Coronary artery (tissue), 2 donors: Measurements from ENCODE around the gene ARFIP1.
A peak's percentile ranks its signal among the peaks of the same experiment; 100 is the strongest.

Source experiments
- DNase-seq: peaks from one replicate; pipeline ENCODE4 v3.0.0-alpha.2; 2017; ENCODE audit warnings: low spot score
- H3K27ac ChIP-seq, 2 donors: fragments of 200-600 bp; sonication (generic); one replicate each; pipeline ENCODE4 v1.5.1; 2016 to 2019
- H3K4me3 ChIP-seq: fragments of 200-600 bp; sonication (generic); 2 replicates; pipeline ENCODE4 v1.5.1; 2016; ENCODE audit warnings: mild to moderate bottlenecking, moderate library complexity
- TF ChIP-seq, protein P1 (sequence below): fragments of 200-600 bp; sonication (generic); IDR thresholded peaks from one replicate; pipeline ENCODE4 v1.5.1; 2019; ENCODE audit warnings: antibody characterized with exemption

The ARFIP1 gene

DNA sequence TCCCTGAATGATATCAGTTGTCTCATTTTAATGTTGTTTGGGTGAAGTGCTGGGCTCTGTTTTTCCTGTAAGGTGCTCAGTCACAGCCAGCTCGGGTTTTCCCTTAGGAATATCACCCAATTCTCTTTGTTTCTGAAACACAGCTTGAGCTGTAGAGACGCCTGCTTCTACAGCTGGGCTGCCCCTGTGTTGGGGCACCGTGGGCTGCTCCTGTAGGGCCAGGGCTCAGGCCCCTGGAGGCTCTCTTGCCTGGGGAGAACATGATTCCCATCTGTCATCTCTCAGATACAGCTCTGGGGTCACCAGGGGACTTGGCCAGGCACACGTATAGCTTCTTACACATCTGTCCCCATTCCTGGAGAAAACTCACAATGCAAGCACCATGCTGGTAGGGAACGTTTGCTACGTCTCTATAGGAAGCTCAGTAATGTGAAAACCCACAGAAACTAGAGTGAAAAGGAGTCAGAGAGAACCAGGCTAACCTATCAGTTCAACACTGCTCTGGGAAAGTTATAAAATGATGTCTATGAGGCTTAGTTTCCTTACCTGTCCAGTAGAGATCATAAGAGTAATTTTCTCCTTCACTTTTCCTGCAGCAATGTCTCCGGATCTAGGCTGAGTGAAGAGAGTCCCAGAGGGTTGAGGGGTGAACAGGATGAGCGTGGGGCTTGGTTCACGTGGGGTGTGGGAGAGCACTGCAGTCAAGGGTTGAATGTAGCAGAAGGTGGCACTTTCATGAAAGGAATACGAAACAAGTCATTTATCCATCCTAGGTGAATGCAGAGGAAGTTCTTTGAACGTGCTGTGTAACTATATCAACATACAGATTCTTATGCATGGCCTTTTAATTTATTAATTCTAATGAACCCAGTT lies 170.9 kb downstream of the ARFIP1 start:
- no peak overlapping the region for H3K4me3 ChIP-seq
- H3K27ac ChIP-seq, result no peak overlapping the region
- TF ChIP-seq, protein P1, sequence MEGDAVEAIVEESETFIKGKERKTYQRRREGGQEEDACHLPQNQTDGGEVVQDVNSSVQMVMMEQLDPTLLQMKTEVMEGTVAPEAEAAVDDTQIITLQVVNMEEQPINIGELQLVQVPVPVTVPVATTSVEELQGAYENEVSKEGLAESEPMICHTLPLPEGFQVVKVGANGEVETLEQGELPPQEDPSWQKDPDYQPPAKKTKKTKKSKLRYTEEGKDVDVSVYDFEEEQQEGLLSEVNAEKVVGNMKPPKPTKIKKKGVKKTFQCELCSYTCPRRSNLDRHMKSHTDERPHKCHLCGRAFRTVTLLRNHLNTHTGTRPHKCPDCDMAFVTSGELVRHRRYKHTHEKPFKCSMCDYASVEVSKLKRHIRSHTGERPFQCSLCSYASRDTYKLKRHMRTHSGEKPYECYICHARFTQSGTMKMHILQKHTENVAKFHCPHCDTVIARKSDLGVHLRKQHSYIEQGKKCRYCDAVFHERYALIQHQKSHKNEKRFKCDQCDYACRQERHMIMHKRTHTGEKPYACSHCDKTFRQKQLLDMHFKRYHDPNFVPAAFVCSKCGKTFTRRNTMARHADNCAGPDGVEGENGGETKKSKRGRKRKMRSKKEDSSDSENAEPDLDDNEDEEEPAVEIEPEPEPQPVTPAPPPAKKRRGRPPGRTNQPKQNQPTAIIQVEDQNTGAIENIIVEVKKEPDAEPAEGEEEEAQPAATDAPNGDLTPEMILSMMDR, result no peak
- DNase-seq, result no peak

DNA sequence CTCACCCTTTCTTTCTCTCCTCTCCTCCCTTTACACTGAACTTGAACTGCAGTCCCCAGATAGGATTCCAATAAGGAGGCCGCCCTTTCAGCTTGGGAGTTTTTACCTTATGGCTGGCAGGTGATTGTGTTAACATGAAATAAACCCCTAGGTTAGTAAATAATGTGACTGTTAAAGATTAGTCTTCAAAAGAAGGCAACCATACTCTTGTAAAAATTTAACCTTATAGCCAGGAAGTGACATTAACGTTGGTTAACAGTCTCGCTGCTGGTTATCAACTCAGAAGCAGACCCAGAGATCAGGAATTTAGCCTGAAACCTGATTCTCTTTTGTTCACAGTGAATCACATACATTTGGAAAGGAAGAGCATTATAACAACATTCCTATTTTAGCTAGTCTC lies 171.6 kb downstream of the ARFIP1 start:
- TF ChIP-seq, protein P1, result no peak
- H3K27ac ChIP-seq, result no peak overlapping the region
- H3K4me3 ChIP-seq, result no peak overlapping the region
- DNase-seq, result no peak

DNA sequence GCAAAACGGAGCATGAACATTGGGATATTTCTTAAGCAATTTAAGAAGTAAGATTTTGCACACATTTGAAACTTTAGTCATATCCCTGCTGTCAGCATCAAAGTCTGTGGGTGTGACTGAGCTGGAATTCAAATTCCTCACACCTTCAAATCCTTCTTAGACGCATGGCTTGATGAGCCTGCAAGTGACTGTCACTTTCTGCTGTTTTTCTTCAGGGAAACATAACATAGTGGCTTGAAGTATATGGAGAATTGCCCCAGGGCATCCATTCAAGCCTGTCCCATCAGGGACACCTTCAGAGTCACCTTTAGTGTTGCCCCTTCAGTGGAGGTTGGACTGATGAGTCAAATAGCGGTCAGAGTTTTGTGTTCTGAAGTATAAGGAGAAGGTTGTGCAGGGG lies 173.8 kb downstream of the ARFIP1 start:
- H3K4me3 ChIP-seq, result no peak overlapping the region
- TF ChIP-seq, protein P1, result no peak
- no peak overlapping the region for H3K27ac ChIP-seq
- DNase-seq, result no peak

DNA sequence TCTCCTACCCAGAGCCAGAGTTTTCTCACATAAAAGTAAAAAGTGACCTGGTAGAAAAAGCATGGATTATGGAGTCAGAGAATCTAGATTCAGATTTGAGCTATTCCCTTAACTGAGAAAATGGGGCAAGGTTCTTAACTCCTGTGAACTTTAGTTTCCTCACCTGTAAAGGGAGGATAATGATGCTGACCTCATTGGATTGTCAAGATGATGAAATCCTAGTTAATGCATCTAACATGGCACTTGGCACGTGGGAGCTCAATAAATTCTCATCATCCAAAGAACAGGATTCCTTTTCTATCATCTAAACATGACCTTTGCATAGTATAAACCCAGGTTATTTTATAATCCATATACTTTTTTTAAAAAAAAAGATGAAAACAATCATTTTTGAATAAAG lies 175.0 kb downstream of the ARFIP1 start:
- TF ChIP-seq, protein P1, result no peak
- Histone ChIP-seq H3K4me3 (no peak overlapping the region), H3K27ac (no peak overlapping the region)
- no peak for DNase-seq

DNA sequence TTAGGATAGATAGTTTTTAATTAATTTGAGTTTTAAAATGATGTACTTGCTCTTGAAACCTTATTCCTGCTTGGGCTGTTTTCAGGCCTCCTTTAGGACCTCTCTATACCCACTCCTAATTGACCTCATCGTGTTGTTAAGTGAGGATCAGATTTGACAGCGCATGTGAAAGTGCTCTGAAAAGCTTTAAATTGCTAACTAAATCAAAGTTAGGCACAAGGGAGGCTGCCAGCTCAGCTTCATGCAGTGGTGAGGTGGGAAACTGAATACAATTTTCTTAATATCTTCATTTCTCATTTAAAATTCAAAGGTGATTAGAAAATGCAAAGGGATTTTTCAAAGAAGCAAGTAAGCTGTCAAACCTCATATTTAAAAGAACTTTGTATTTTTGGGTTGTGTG lies 176.4 kb downstream of the ARFIP1 start:
- TF ChIP-seq, protein P1, result no peak
- no peak overlapping the region for H3K4me3 ChIP-seq
- H3K27ac ChIP-seq, result no peak overlapping the region
- DNase-seq, result no peak

DNA sequence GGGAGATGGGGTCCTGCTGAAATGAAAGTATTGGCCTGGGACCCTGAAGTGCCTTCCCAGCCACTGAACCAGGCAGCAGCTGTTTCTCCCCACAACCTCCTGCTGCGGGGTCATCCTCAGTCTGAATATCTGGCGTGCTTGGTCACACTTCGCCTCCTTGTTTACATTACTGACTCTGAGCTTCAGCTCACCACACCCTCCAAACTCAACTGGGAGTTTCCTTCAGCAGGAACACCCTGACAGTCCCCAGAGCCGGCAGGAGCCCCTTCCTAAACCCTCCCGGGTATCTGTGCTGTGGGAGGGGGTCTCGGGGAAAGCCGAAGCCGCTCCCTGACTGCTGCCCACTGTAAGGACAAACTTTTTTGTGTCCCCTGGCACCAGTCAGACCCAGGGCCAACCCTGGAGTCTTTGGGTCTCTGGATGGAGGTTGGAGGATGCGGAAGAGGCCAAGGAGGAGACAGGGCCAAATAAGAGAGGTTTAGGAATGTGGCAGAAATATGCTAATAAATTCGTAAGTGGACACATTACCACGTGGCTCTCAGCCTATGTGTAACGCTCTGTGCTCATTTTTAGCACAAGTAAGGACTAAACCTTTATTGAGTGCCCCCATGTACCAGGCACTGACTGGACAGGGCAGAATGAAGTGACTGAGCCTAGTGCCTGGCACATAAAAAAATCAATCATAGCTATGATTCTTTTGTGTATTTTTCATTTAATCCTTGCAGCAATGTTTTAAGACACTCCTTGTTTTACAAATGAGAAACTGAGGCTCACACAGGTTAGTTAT lies 177.1 kb downstream of the ARFIP1 start:
- Histone ChIP-seq H3K4me3 (no peak overlapping the region), H3K27ac (peak overlapping the region in 1 of 2 donors; percentile 9)
- no peak for DNase-seq
- TF ChIP-seq, protein P1, result no peak
